ENCODE measurements around the gene ZIC5. TPM values are rescaled to one million over a fixed set of nuclear protein-coding genes. Genes with fewer than 3 reads are reported as not detected.
A peak's percentile ranks its signal among the peaks of the same experiment; 100 is the strongest.

ZIC5 gene
- total and polyA plus RNA-seq, 2 of the 13 experiments (the other 11 are each of a cell fraction or from before 2014, with no cell fraction given), result 0.02 to 0.07 TPM

DNA sequence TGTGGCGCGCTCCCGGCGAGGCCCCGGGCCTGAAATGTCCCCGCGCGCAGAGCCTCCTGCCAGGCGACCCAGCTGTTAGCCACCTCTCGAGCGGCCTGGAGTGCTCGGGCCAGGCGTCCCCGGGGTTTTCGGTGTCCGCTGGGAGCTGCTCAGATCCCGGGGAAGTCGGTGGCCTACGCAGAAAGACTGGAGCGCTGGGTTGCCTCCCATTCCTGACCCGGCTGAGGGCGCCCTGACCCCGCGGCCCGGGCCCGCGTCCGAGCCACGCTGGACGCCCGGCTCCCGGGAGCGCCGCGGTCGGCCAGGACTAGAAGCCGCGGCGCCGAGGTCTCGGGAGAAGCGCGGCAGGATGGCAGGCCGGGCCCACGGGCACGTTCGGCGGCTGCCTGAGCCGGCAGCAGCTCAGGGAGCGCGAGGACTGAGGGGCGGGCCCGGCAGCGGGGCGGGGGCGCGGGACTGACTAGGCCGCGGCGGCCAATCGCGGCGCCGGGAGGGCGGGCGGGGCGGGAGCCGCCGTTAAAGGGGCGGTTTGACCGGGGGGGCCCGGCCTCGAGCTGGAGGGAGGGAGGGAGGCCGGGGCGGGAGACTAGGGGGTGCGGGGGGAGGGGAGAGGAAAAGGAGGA lies 8.7 kb upstream of the ZIC5 start (continued):
- TF ChIP-seq, protein P1, sequence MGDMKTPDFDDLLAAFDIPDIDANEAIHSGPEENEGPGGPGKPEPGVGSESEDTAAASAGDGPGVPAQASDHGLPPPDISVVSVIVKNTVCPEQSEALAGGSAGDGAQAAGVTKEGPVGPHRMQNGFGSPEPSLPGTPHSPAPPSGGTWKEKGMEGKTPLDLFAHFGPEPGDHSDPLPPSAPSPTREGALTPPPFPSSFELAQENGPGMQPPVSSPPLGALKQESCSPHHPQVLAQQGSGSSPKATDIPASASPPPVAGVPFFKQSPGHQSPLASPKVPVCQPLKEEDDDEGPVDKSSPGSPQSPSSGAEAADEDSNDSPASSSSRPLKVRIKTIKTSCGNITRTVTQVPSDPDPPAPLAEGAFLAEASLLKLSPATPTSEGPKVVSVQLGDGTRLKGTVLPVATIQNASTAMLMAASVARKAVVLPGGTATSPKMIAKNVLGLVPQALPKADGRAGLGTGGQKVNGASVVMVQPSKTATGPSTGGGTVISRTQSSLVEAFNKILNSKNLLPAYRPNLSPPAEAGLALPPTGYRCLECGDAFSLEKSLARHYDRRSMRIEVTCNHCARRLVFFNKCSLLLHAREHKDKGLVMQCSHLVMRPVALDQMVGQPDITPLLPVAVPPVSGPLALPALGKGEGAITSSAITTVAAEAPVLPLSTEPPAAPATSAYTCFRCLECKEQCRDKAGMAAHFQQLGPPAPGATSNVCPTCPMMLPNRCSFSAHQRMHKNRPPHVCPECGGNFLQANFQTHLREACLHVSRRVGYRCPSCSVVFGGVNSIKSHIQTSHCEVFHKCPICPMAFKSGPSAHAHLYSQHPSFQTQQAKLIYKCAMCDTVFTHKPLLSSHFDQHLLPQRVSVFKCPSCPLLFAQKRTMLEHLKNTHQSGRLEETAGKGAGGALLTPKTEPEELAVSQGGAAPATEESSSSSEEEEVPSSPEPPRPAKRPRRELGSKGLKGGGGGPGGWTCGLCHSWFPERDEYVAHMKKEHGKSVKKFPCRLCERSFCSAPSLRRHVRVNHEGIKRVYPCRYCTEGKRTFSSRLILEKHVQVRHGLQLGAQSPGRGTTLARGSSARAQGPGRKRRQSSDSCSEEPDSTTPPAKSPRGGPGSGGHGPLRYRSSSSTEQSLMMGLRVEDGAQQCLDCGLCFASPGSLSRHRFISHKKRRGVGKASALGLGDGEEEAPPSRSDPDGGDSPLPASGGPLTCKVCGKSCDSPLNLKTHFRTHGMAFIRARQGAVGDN (CRISPR knock-in tag; IDR thresholded peaks at IDR 0.05), result peak; percentile 68
- no peak for TF ChIP-seq TAF15 (IDR thresholded peaks at IDR 0.05; ENCODE audit: low read depth, low read length, poor library complexity, severe bottlenecking)
- no peak for TF ChIP-seq ZNF446 (CRISPR knock-in tag; IDR thresholded peaks at IDR 0.05)
- 0 out of 2 replicates have a peak, but pooled peaks have one; percentile 23 for TF ChIP-seq ZNF263 (CRISPR knock-in tag; IDR thresholded peaks at IDR 0.05)
- no peak for TF ChIP-seq MEIS1 (CRISPR knock-in tag; IDR thresholded peaks at IDR 0.05; ENCODE audit: borderline replicate concordance)
- TF ChIP-seq TMF1 (CRISPR knock-in tag; IDR thresholded peaks at IDR 0.05; ENCODE audit: low read depth), result 0 out of 2 replicates have a peak, but pooled peaks have one; percentile 39
- no peak for TF ChIP-seq POLR2AphosphoS2 (IDR thresholded peaks at IDR 0.05; ENCODE audit: low read depth, low read length)
- TF ChIP-seq, protein P2, sequence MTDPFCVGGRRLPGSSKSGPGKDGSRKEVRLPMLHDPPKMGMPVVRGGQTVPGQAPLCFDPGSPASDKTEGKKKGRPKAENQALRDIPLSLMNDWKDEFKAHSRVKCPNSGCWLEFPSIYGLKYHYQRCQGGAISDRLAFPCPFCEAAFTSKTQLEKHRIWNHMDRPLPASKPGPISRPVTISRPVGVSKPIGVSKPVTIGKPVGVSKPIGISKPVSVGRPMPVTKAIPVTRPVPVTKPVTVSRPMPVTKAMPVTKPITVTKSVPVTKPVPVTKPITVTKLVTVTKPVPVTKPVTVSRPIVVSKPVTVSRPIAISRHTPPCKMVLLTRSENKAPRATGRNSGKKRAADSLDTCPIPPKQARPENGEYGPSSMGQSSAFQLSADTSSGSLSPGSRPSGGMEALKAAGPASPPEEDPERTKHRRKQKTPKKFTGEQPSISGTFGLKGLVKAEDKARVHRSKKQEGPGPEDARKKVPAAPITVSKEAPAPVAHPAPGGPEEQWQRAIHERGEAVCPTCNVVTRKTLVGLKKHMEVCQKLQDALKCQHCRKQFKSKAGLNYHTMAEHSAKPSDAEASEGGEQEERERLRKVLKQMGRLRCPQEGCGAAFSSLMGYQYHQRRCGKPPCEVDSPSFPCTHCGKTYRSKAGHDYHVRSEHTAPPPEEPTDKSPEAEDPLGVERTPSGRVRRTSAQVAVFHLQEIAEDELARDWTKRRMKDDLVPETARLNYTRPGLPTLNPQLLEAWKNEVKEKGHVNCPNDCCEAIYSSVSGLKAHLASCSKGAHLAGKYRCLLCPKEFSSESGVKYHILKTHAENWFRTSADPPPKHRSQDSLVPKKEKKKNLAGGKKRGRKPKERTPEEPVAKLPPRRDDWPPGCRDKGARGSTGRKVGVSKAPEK (CRISPR knock-in tag; IDR thresholded peaks at IDR 0.05; ENCODE audit: borderline replicate concordance), result 0 out of 2 replicates have a peak, but pooled peaks have one; percentile 29
- no peak for TF ChIP-seq ZNF878 (CRISPR knock-in tag; IDR thresholded peaks at IDR 0.05)
- TF ChIP-seq KDM4B (CRISPR knock-in tag; IDR thresholded peaks at IDR 0.05), result no peak
- TF ChIP-seq ZNF615 (CRISPR knock-in tag; IDR thresholded peaks at IDR 0.05; ENCODE audit: borderline replicate concordance), result no peak
- no peak for TF ChIP-seq SOX5 (CRISPR knock-in tag; IDR thresholded peaks at IDR 0.05; ENCODE audit: borderline replicate concordance)
- no peak for TF ChIP-seq ZNF160 (CRISPR knock-in tag; IDR thresholded peaks at IDR 0.05)
- TF ChIP-seq ZNF557 (CRISPR knock-in tag; IDR thresholded peaks at IDR 0.05), result no peak
- peak; percentile 66 for TF ChIP-seq RAD21 (CRISPR knock-in tag; IDR thresholded peaks at IDR 0.05)
- no peak for TF ChIP-seq MTF1 (CRISPR knock-in tag; IDR thresholded peaks at IDR 0.05)
- peak; percentile 52; the same call in 1 of the 2 replicates for TF ChIP-seq KLF12 (CRISPR knock-in tag; IDR thresholded peaks at IDR 0.05; ENCODE audit: borderline replicate concordance)
- 0 out of 2 replicates have a peak, but pooled peaks have one; percentile 20 for TF ChIP-seq YEATS4 (CRISPR knock-in tag; IDR thresholded peaks at IDR 0.05; ENCODE audit: borderline replicate concordance)
- TF ChIP-seq KDM1A (CRISPR knock-in tag; IDR thresholded peaks at IDR 0.05), result no peak
- TF ChIP-seq MED1 (CRISPR knock-in tag; IDR thresholded peaks at IDR 0.05), result peak; percentile 39; the same call in 1 of the 2 replicates
- TF ChIP-seq ARNT2 (CRISPR knock-in tag; IDR thresholded peaks at IDR 0.05; ENCODE audit: low read depth), result peak; percentile 53; the same call in 1 of the 2 replicates
- 0 out of 2 replicates have a peak, but pooled peaks have one; percentile 21 for TF ChIP-seq ZNF772 (CRISPR knock-in tag; IDR thresholded peaks at IDR 0.05)
- no peak for TF ChIP-seq MEF2D (CRISPR knock-in tag; IDR thresholded peaks at IDR 0.05)
- no peak for TF ChIP-seq TOPORS (CRISPR knock-in tag; IDR thresholded peaks at IDR 0.05)
- TF ChIP-seq GATA4 (IDR thresholded peaks at IDR 0.05; ENCODE audit: borderline replicate concordance, low read depth), result no peak
- no peak for TF ChIP-seq ZMAT3 (CRISPR knock-in tag; conservative IDR thresholded peaks at IDR 0.05)
